Right kidney (tissue), 9 donors: ENCODE measurements around the gene RHOXF1.
A peak's percentile ranks its signal among the peaks of the same experiment; 100 is the strongest.
"Not testable (repeated sequence)": the region's sequence is repeated elsewhere in the genome, so short reads cannot be mapped to it uniquely, and the experiment has no call there.

ENCODE experiments used
- DNase-seq: peaks from one replicate; pipeline ENCODE4 v3.0.0-alpha.2; 2016
- long read RNA-seq, 8 donors: transcript quantifications; one replicate each; lab custom pipeline, GENCODE V29; 2026

RHOXF1 gene
- long read RNA-seq, donor 1, partial matches to known transcripts: 0 of 1 reads
- long read RNA-seq, donor 1, other reads (novel, unspliced or antisense): 0 of 1 reads
- long read RNA-seq, donor 2: 0 reads
- long read RNA-seq, donor 3, partial matches to known transcripts: 0 of 1 reads
- long read RNA-seq, donor 3, other reads (novel, unspliced or antisense): 0 of 1 reads
- long read RNA-seq, donor 4: 0 reads
- long read RNA-seq, donor 5: 0 reads
- long read RNA-seq, donor 6: 0 reads
- long read RNA-seq, donor 7: 0 reads
- long read RNA-seq, donor 8: 0 reads

- no peak for DNase-seq
Measured at GRCh38 chrX:120115438-120115963, at the start of gene RHOXF1. TSS of gene RHOXF1 (minus strand) at chrX:120115913. CDS start at chrX:120115862, 51 bp downstream.

GRCh38 chrX:120159086-120159485 is 43.4 kb upstream of the RHOXF1 start:
- not testable (repeated sequence) for DNase-seq

GRCh38 chrX:120158313-120158712 is 42.6 kb upstream of the RHOXF1 start, which contains the start of gene RHOXF2:
TSS of gene RHOXF2 (plus strand) at chrX:120158613. CDS start at chrX:120158751, 138 bp downstream.
- DNase-seq: not testable (repeated sequence)

DNA sequence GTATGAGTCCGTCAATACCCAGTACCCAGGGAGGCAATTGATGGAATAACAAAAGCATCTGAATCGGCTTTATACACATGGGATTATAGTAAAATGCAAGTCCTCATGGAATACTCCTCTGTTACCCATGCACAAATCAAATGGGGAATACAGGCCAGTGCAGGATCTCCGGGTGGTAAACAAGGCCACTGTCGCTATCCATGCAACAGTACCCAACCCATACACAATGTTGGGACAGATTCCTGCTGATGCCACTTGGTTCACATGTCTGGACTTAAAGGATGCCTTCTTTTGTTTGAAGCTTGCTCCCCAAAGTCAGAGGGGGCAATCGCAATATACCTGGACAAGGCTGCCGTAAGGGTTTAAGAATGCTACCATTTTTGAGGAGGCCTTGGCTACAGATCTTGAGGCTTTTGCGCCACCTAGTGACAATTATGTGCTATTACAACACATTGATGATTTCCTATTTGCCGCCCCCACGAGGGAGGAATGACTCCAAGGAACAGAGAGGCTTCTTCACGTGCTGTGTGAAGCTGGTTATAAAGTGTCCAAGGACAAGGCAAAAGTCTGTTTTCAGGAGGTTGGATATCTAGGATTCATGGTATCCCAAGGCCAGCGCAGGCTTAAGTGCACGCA is 34.5 kb upstream of the RHOXF1 start:
- not testable (repeated sequence) for DNase-seq

DNA sequence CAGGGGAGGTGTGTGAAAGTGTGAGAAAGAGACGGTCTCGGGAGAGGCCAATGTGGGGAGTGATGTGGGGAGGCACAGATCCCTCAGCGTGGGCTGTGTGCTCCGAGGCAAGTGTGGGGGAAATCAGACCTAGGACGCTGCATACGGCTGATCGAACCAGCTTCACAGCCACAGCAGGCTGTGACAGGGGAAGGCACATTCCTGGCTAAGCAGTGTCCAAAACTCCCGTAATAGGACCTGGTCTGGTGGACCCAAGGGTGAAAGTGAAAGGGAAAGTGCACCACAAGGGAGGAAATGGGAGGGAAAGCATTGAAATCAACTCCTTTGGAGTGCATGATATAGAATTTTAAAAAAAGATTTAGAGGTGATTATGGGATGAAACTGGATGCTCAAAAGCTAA is 31.8 kb upstream of the RHOXF1 start:
- no peak for DNase-seq

GRCh38 chrX:120146323-120146722 is 30.6 kb upstream of the RHOXF1 start:
- not testable (repeated sequence) for DNase-seq

DNA sequence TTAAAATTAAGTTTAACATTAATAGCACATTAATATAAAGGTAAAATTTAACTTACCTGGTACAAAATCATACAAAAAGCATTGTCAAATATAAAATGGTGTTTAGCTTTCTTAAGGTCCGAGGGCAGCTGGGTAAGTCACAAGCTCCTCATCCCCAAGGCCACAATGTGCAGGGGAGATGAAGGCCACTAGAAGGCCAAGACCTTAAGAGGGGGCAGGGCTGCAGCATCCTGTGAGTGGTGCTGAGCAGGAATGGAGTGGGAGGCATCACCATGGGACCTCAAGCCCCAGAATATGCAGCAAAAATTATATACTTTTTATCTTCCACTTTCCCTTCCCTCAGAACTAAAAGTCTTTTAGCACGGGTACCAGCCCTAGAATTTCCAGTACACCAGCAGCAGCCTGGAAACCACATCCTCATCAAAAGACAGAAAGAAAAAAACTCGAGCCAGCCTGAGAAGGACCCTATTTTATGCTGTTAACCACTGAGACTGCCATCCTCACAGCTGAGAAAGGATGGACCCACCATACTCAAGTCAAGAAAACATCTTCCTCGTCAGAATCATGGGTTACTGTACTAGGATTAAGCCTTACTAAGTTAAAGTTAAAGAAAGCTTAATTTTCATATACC is 29.7 kb upstream of the RHOXF1 start:
- DNase-seq: no peak

DNA sequence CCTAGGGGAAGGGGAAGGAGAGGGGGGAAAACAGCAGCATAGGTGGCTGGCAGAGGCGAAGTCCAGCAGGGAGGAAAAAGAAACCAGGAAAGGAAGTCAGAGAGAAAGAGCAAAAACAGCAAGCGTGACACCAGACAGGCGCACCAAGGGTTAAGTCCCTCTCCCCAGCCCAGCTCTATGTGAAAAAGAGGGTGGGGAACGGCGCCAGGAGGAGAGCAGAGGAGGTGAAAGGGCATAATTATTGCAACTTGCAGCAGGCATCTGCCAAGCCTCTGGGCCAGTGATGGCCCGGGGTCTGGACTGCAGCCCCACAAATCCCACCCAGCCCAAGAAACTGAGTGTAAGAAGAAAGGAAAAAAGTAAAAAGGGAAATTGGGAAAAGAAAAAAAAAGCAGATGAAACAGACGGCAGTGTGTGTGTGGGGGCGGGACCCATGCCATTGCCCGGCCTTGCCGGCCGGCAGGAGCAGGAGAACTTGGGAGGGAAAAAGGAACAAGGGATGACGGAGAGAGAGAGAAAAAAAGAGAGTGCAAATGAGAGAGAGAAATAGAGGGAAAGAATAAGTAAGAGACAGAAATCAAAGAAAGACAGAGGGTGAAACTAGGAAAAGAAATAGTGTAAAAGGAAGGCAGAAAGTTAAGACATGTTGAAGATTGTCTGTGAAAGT is 28.6 kb upstream of the RHOXF1 start:
- peak; percentile 36 for DNase-seq

DNA sequence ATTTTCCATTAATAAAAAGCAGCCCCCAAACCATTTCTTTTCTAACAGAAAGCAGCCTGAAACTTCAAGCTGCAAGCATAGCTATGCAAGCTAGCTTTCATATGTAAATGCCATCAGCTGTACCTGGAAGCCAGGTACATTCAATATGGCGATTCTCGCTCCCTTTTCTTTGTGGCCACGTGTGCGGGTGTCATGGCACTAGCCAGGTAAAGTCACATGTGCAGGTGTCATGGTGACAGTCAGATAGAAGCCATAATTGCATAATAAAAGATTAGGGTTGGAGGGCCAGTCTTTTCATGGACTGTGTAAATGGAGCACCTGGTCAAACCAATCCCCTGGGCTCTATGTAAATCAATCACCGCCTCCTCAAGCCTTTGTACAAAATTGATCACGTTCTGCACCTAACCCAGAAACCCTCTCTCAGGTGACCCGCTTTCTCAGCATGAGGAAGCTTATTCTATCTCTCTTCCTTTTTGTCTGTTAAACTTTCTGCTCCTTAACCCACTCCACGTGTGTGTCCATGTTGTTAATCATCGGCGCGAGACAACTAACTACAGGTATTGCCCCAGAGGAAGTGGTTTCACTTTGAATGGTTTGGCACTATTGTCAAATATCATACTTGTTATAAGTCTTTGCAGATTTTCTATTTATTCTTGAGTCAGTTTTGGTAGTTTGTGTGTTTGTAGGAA is 24.7 kb upstream of the RHOXF1 start:
- DNase-seq: no peak

DNA sequence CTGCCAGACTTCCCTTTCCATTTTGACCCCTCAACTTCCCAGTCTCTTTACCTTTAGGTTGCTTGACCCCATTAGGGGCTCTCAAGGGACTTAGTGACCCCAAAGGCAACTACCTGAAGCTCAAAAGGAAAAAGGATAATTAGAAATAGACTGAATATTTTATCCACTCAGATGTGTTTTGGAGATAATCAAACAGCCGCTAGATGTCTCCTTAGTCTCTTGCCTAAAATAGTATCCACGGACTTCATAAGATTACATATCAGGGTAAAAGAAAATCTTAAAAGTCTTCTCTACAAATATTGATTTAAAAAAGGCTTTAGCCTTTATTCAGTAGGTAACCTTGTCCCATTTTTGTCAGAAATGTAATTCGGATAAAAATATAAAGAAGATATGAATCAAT is 21.7 kb upstream of the RHOXF1 start:
- no peak for DNase-seq

GRCh38 chrX:120136840-120137239 is 21.1 kb upstream of the RHOXF1 start:
- DNase-seq: no peak

DNA sequence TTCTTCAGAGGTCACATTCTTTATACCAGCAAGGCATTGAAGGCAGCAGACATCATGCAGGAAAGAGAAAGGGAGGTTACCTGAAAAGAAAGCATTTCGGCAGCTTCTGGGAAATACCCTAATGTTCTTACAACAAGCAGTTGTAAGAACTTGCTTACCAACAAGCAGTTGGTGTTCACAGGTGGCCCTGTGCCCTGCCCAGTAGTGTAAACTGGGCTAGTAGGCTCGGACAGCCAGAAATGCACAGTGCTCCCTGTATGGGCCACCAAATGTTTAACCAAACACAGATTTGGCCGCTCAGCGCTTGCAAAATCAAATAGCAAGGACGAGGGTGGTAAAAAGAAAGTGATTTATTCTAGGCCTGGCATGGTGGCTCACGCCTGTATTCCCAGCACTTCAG is 20.4 kb upstream of the RHOXF1 start:
- no peak for DNase-seq

DNA sequence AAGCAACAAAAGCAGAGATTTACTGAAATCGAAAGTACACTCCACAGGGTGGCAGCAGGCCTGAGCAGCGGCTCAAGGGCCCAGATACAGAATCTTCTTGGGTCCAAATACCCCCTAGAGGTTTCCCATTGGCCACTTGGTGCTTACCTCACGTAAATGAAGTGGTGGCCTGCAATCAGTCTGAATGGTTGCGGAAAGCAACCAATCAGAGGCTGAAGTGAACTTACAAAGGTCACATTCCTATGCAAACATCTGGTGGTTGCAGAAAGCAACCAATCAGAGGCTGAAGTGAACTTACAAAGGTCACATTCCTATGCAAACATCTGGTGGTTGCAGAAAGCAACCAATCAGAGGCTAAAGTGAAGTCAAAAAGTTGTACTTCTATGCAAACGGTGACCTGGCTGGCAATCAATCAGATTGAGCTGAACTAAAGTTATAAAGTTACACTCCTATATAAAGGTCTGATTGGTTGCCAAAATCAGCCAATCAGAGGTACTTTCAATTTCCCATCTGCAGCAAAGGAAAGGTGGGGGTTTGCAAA is 12.7 kb upstream of the RHOXF1 start:
- DNase-seq: not testable (repeated sequence)

- no peak for DNase-seq
Measured at GRCh38 chrX:120125444-120125843, 9.7 kb upstream of the RHOXF1 start.

GRCh38 chrX:120120223-120120622 is 4.5 kb upstream of the RHOXF1 start:
- no peak for DNase-seq

DNA sequence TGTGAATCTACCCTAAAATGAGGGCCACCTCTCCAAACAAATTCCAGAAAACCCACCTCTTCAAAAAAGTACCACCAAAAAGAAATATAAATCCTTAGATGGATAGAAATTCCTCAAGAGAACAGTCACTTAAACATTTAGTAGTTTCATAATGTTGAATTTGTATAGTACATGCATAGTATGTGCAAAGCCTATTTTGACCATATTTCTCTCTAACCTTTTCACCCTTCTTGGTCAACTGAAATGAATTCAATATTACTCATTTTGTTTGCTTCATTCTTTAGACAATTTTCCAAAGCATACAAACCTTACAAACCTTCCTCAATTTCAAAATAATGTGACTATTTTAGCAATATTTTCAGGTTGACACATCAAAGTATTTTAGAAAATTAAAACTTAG is 4.1 kb downstream of the RHOXF1 start:
- no peak for DNase-seq

DNA sequence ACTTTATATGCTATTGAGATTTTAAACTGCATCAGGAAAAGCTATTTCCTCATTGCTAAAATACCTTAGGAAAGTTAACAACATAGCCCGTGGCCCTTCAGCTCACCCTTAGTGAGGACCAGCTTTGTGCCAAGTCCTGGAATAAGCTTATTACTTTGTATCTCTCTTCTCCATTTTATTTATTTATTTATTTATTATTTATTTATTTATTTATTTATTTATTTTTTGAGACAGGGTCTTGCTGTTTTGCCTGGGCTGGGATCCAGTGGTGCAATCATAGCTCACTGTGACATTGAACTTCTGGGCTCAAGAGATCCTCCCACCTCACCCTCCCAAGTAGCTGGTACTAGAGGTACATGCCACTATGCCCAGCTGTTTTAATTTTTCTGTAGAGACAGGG is 6.3 kb downstream of the RHOXF1 start:
- no peak for DNase-seq

- DNase-seq: not testable (repeated sequence)
Measured at GRCh38 chrX:120104707-120105106, 11.0 kb downstream of the RHOXF1 start.

DNA sequence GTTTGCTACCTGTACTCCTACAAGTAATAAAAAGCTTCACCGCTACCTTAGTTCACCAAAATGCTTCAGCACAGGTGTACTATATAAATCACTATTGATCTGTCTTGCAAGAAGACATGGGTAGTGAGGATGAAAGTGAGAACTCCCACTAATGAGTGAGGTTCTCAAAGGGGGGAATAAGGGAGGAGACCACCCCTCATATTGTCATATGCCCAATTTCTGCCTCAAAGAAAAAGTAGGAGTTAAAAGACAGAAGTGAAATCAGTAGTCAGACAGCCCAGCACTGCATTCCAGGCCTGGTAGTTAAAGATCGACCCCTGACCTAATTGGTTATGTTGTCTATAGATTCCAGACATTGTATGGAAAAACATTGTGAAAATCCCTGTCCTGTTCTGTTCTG is 14.7 kb downstream of the RHOXF1 start:
- not testable (repeated sequence) for DNase-seq

- DNase-seq: no peak
Measured at GRCh38 chrX:120090208-120090607, 25.5 kb downstream of the RHOXF1 start.

GRCh38 chrX:120087289-120088017 is 28.3 kb downstream of the RHOXF1 start:
- peak; percentile 1 for DNase-seq
